CD4-positive, alpha-beta T cell treated with Interleukin-15 for 4 hours (primary cell): ENCODE results near the gene ZSCAN1.
"Not testable (repeated sequence)": the region's sequence is repeated elsewhere in the genome, so short reads cannot be mapped to it uniquely, and the experiment has no call there.

Experiments used
- DNase-seq: peaks from one replicate; pipeline ENCODE4 v3.0.0-alpha.2; 2020; ENCODE audit warnings: low spot score

Gene ZSCAN1, protein sequence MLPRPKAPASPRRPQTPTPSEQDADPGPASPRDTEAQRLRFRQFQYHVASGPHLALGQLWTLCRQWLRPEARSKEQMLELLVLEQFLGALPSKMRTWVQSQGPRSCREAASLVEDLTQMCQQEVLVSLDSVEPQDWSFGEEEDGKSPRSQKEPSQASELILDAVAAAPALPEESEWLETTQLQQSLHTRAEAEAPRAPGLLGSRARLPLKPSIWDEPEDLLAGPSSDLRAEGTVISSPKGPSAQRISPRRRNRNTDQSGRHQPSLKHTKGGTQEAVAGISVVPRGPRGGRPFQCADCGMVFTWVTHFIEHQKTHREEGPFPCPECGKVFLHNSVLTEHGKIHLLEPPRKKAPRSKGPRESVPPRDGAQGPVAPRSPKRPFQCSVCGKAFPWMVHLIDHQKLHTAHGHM

DNA sequence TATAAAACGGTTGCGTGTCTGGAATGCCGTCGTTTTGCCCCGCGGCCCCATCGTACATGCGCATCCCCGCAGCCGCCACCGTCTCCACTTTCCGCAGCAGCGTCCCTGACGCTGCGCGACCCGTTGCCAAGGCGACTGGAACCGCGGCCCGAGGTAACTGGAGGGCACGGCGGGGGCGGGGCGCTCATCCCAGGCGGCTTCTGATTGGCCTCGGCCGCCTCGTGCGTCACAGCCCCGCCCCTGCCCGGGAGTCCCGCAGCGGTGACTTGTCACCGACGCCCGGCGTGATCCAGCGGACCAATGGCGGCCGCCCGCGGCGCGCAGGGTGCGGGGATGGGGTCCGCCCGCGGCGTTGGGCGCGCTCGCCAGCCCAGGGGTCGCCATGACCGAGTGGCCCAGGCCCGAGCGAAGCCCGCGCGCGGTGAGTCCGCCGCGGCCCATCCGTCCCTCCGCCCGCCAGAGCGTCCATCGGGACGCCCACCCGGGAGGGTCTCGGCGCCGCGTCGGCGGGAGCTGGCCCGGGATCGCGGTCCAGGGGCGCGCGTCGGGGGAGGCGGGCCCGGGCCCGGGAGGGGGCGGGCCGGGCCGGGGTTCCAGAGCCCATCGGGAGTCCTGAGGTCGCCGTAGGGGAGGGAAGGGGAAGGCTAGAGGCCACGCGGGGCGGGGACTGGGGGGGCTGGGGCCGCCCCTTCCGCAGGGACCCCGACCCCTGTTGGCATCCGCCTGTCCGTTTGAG lies at the start of gene ZSCAN1:
TSS of gene ZSCAN1 (plus strand) at position 285 of the 736 bp plus-strand sequence. CDS start 3,812 bp downstream, outside the sequence.
- no peak for DNase-seq

DNA sequence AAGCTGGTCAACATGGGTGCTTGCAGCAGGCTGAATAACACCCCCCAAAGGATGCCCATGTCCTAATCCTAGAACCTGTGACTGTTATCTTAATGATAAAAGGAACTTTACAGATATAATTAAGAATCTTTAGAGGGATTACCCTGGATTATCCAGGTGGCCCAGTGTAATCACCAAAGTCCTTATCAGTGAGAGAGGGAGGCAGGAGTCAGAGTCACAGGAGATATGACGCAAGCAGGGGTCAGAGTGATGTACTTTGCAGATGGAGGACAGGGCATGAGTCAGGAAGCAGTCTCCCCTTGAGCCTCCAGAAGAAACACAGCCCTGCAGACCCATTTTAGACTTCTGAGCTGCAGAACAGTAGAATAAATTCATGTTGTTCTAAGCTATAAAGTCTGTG lies 41.0 kb upstream of the ZSCAN1 start:
- no peak for DNase-seq

DNA sequence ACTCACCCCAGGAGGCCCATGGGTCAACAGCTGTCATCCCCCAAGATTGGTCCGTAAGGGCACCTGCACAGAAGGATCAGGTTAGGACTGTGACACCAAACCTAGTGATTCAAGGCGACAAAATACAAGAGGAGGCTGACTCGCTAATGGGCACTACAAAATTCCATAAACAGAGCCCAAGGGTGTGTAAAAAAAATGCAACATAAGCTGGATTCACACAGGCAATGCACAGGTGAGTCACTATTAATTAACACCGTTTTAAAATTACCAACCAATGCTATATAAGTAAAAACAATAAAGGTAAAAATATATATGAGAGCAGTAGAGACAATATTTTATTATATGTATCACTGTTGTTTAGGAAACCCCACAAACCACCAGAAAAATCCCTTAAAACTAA lies 33.1 kb upstream of the ZSCAN1 start:
- no peak for DNase-seq

DNA sequence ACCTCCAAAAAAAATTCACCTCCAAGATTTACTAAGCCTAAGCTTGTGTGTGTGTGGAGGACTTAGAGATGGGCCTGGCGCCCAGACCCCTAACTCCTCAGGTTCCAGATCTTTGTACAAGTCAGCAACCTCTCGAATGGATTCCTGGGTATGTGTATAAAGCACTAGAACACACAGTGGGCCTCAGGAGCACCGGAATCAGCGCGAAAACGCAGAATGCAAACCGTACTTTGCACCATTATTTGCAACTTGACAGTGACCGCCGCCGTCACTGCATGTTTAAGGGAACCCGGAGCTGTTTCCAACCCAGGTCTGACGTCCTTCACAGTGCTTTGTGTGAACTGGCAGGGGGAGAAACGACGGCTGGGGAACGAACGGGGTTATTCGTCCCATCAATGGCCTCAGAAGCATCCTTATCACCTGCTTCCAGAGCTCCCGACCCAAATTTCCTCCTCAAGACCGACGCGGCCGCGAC lies 31.9 kb upstream of the ZSCAN1 start:
- peak; percentile 1 for DNase-seq

DNA sequence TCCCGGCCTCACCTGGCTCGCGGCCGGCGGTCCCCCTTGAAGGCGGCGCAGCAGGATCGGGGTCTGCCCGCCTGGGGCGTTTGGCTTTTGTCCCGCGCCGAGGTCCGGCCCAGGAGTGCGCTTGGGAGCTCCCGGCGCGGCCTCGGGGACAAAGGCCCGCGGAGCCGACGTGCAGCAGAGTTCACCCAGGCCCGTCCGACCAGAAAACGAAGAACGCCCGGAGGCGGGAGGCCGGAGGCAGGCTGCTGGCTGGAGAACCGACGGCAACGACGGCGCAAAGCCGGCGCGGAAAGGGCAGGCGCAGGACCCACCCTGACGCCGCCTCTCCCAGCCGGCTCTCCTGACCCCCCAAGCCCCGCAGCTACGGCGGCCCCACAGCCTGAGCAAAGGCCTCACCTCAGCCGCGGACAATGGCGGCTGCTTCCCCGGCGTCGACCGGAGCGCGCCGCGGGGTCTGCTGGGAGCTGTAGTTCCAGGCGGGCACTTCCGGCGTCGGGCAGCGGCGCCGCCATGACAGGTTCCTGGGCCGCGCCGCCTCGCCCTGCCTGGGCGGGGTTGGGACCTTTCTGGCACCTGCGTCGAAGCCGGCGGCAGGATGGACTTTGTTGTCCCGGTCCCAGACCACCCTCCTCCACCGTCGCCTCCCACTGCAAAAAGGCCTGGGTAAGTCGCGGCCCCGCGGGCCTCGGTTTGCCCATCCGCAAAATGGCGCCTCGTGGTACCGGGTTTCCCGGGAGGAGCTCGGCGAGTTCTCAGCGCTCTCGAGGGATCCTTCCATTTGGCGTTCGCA lies 31.2 kb upstream of the ZSCAN1 start, which contains the start of gene ZNF606:
TSS of gene ZNF606 (minus strand) at position 437 of the 790 bp plus-strand sequence. CDS start 1,501 bp downstream, outside the sequence.
- DNase-seq = peak; percentile 83

DNA sequence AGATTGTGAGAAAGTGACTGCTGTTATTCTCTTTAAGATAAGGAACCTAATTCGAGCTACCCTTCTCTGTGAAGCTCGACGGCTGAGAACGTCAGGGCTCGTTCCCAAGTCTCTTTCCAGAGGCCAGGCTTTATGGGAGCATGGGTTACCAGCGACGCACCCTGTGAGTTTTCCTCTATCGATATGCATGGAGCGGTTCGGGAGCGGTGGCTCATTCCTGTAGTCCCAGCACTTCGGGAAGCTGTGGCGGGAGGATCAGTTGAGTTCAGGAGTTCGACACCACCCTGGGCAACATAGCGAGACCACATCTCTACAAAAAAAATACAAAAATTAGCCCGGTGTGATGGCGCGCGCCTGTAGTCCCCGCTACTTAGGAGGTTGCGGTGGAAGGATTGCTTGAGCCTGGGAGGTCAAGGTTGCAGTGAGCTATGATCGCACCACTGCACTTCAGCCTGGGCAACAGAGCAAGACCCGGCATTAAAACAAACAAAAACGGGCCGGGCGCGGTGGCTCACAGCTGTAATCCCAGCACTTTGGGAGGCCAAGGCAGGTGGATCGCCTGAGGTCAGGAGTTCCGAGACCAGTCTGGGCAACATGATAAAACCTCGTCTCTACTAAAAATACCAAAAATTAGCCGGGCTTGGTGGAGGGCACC lies 30.5 kb upstream of the ZSCAN1 start:
- no peak for DNase-seq

DNA sequence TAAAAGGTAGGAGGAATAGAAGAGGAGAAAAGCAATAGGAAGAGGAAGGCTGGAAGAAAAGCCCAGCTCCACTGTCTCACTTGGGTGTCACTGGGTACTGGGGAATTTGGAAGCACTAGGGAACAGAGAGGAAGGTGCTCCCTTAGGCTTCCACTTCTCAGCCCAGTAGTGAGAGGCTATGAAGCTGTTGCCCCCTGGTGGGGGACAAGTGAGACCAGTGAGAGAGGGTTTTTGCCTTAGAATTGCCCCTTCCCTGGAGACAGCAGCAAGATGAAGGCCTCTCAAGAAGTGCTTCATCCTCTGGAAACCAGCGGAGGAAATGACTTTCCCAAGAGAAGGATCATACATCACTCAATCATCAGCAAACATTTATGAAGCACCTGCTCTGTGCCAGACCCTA lies 26.5 kb upstream of the ZSCAN1 start:
- no peak for DNase-seq

DNA sequence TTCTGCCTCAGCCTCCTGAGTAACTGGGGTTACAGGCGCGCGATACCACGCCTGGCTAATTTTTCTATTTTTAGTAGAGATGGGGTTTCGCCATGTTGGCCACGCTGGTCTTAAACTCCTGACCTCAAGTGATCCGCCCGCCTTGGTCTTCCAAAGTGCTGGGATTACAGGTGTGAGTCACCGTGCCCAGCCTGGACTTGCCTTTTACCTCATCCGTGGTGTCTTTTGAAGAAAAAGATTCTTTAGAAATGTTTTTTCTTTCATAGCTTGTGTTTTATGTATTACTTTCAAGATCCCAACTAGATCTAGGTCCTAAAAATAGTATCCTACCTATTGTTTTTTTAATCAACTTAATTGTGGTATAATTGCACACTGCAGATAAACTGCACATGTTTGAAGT lies 24.9 kb upstream of the ZSCAN1 start:
- DNase-seq = not testable (repeated sequence)

DNA sequence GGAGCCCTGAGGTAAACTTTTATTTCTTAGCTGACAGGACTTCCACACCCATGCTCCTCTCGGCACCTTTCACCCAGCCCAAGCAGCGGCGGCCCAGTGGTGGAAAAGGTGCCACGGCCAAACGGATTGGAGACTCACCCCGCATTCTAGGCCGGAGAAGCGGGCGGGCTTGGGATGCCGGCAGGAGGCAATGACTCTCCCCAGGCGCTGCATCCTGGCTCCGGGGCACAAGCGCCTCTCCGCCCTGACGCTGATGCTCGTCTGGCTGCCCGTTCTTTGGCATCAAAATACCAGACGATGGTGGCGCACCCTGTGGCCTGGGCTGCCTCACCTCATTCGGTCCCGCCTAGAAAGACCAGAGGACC lies 24.5 kb upstream of the ZSCAN1 start:
- DNase-seq = no peak

DNA sequence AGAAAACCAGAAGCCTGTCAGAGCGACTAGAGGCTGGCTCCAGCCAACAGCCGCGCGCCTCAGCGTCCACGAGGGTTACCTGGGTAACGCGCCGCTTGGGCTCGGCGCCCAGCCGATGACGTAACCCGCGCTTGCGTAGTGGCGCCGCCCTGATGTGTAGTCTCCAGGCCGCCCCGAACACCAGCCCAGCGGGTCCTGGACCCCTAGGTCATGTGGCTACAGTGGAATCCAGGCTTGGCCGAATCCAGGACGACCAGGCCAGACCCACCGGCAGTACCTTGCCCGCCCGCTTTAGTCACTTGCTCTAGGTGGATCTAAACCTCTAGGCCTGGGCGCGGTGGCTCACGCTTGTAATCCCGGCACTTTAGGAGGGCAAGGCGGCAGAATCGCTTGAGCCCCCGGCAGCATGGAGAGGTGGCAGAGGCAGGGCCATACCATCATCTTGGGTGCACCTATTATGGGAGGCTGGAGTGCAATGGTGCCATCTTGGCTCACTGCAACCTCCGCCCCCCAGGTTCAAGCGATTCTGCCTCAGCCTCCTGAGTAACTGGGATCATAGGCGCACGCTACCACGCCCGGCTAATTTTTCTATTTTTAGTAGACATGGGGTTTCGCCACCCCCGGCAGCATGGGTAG lies 24.0 kb upstream of the ZSCAN1 start:
- DNase-seq = peak; percentile 55

DNA sequence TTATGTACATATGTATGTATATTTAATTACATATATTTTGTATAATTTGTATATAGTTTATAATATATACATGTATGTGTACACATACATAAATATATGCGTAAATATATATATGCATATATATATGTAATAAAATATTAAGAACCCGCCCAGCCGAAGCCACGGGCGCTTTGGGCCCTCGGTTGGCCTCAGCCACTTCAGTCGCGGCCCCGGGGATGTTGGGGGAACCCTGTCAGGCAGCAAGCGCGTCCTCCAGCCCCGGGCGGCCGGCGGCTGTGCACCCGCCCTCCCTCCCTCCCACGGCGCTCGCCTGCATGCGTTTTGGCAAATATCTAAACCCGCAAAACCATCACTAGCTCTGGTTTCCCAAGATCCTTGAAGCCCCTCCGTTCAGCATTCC lies 23.3 kb upstream of the ZSCAN1 start:
- DNase-seq = no peak

DNA sequence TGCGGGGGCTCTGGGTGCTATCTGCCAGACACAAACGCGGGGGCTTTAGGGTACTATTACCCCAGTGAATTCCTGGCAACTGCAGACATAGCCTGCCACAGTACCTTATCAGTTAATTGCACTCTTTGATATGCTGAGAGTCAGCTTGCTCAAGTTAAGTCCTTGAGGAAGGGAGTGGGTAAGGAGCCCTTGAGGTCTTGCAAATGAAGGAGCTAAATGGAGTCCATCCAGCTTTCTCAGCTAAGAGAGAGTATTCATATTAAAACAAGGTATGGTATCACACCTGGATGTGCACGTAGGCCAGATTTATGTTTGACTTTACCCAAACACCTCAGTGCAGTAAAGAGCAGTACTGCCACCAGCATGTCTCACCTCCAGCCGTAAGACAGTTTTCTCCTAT lies 19.7 kb upstream of the ZSCAN1 start:
- DNase-seq = no peak

DNA sequence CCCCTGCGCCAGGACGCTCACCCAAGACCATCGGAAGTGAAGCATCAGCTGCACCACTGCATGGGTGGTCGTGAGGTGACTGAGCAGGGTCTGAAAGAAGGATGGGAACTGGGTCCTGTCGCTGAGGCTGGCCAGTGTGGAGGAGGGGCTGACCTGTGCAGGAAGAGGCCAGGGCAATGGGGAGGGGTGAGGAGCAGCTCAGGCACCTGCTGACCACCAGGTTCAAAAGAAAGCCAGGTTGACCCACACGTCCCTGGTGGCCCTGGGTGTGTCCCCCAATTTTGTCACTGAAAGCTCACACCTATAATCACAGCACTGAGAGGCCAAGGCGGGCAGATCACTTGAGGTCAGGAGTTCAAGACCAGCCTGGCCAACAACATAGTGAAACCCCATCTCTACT lies 13.7 kb upstream of the ZSCAN1 start:
- no peak for DNase-seq

DNA sequence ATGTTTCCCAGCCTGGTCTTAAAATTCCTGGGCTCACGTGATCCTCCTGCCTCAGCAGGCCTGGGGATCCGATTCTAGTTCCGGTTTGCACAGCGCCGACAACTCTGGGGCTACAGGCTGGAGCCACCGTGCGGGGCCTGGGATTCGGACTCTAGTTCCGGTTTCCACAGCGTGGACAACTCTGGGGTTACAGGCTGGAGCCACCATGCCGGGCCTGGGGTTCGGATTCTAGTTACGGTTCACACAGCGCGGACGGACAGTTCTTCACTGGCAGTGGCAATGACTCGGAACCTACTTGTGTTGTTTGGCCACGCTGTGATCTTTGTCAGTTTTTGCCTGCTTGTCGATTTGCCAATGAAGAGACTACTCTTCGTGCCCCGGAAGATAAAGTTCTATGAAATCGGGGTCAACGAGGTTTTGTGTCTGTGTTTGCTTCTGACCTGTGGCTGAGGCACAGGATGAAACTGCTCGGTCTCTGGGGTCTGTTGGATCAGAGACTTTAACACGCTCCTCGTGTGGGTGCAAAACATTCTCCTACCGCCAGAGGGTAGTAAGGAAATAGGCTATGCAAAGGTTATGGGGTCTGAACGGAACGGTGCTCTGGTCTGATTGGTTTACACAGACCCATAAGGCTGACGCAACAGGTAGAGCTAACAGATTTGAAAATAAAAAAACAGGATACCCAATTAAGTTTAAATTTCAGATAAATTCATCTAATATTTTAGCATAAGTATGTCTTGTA lies 12.1 kb upstream of the ZSCAN1 start:
- DNase-seq = peak; percentile 44

DNA sequence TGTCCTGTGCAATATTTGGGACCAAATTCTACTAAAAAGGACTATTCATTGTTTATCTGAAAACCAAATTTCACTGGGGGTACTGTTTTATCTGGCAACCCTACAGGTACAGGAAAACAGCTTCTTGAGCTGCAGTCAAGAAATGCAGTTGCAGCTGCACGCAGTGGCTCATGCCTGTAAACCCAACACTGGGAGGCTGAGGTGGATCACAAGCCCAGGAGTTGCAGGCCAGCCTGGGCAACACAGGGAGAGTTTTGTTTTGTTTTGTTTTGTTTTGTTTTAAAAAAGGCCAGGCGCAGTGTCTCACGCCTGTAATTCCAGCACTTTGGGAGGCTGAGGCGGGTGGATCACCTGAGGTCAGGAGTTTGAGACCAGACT lies 11.6 kb upstream of the ZSCAN1 start:
- DNase-seq = no peak

DNA sequence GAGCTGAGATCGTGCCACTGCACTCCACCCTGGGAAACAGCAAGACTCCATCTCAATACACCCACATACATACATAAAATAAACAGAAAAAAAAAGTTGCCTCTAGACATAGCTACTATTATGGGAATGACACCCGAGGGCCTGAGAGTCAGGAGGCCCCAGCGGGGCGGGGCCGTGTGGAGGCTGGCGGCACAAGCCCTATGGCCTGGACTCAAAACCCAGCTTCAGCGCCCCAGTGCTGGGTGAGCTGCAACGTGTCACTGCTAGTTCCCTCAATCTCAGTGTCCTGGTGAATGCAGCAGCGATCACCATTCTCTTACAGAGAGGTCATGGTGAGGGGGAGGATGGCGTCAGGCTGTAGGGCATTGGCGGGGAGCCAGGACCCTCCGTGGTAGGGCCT lies 9.2 kb upstream of the ZSCAN1 start:
- DNase-seq = no peak

DNA sequence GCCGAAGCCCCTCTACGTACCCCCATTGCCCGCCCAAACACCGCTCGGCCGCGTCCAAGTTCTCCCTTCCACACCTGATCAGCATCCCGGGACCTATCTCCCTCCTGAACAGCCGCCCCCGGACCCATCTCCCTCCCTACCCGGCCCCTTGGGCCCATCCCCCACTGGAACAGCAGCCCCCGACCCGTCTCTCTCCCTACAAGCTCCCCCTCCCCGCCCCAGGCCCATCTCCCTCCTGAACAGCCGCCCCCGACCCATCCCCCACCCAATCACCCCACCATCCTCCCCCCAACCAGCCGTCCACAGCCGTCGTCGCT lies 610 bp downstream of the ZSCAN1 start:
- no peak for DNase-seq

DNA sequence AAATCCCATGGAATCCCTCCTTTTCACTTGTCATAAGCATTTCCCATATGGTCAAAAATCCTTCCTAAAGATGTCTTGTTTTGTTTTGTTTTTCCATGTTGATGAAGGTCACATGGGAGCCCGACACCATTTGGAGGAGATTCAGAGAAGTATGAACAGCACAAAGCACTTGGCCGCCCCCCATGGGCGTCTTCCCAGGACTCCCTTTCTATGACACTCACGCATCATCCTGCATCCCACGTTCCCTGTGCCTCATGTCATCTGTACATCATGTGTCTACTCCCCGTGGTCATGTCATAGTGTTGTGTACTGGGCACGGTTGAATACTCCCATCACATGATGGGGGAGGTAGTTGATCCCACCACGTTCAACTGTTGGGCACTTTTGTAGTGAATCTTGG lies 2.0 kb downstream of the ZSCAN1 start:
- no peak for DNase-seq

DNA sequence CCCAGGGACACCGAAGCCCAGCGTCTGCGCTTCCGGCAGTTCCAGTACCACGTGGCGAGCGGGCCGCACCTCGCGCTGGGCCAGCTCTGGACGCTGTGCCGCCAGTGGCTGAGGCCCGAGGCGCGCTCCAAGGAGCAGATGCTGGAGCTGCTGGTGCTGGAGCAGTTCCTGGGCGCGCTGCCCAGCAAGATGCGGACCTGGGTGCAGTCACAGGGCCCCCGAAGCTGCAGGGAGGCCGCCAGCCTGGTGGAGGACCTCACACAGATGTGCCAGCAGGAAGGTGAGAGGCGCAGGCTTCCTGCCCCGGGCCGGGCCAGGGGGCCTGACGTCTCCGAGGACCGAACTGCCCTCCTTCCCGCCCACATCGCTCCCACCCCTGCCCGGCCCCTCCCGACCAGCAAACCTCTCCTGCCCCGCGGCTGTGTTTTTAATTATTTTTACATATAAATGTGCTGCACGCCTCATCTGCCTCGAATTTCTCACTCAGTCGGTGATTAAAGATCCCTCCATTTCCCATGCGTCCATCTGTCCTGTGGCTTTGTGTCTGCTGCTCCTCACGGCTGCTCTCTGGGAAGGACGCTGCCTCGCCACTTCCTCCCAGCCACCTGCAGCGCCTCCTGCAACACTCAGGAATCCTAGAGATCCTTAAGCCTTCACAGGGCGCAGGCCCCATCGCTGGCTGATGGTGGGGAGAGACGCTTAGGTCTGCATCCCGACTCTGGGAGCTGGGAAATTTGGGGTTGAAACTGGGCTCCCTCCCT lies 4.3 kb downstream of the ZSCAN1 start:
- DNase-seq = no peak

DNA sequence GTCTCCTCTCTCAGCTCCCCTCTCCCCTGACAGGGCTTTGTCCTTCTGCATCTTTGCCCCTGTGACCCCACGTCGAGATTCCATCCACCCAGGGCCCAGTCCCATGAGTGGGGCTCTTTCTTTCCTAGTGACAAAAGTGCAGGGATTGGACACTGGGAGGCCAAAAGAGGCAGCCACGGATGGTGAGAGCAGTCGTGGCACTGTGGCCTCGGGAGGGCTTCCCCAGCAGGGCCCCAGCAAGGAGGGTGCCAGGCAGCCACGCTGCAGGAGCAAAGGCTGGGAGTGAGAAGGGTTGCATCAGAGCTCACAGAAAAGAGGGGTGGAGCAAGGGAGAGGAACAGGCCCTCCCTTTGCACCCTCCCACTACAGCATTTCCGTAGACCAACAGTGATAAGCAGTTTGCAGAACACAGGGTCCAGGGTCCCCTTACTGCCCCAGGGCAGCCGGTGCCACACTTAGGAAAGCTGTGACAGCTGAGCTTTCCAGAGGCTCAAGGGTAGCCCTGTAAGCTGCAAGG lies 4.9 kb downstream of the ZSCAN1 start:
- no peak for DNase-seq
